ENCODE results near the gene SPDYE4. TPM values are rescaled to one million over a fixed set of nuclear protein-coding genes. Genes with fewer than 3 reads are reported as not detected.

Gene SPDYE4
- polyA plus RNA-seq, 3 donors, result 0.27 TPM; not detected in 2

GRCh38 chr17:8713878-8714277 lies 44.5 kb downstream of the SPDYE4 start:
- DNase-seq (ENCODE audit: low read depth in 3 of 3, low spot score in 2 of 3), result no peak

- DNase-seq (ENCODE audit: low read depth in 3 of 3, low spot score in 2 of 3), result no peak
Measured at GRCh38 chr17:8713315-8713714, 45.0 kb downstream of the SPDYE4 start.

DNA sequence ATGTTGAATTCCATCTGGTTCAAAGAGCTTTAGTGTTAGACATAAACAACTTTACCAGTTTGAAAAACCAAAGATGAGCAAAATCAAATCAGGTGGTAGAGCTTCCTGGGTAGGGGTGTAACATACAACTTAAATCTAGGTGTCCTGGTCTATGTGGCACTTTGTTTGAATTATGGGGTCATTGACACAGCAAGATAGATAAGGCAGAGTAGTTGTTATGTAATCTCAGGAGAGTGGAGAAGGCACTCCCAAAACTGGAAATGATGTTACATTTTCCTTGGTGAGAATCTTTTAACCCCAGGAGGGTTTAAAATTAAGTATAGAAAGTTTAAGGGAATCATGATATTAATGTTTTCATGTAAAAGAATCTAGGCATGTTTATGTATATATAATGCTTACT lies 45.6 kb downstream of the SPDYE4 start:
- DNase-seq (ENCODE audit: low read depth in 3 of 3, low spot score in 2 of 3), result no peak

DNA sequence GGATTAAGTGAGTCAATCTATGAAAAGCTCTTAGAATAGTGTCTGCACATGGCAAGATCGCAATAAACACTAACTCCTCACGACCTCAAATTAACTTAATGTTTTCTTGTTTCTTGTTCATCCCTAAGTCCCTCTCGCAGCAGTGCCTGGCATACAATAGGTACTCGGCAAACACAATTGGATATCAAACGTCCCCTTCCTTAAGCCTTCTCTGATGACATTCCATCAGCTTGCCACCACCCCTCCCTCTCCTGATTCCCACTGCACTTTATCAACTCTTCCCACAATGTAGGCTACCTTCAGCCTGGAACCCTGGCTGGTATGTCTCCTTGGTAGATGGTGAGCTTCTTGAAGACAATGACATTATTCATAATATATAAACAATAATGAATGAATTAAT lies 47.1 kb downstream of the SPDYE4 start:
- DNase-seq (ENCODE audit: low read depth in 3 of 3, low spot score in 2 of 3), result no peak

GRCh38 chr17:8710813-8711212 lies 47.5 kb downstream of the SPDYE4 start:
- no peak for DNase-seq (ENCODE audit: low read depth in 3 of 3, low spot score in 2 of 3)

GRCh38 chr17:8709006-8709405 lies 49.3 kb downstream of the SPDYE4 start:
- DNase-seq (ENCODE audit: low read depth in 3 of 3, low spot score in 2 of 3), result no peak

GRCh38 chr17:8708025-8708461 lies 50.3 kb downstream of the SPDYE4 start:
- no peak for DNase-seq (ENCODE audit: low read depth in 3 of 3, low spot score in 2 of 3)

DNA sequence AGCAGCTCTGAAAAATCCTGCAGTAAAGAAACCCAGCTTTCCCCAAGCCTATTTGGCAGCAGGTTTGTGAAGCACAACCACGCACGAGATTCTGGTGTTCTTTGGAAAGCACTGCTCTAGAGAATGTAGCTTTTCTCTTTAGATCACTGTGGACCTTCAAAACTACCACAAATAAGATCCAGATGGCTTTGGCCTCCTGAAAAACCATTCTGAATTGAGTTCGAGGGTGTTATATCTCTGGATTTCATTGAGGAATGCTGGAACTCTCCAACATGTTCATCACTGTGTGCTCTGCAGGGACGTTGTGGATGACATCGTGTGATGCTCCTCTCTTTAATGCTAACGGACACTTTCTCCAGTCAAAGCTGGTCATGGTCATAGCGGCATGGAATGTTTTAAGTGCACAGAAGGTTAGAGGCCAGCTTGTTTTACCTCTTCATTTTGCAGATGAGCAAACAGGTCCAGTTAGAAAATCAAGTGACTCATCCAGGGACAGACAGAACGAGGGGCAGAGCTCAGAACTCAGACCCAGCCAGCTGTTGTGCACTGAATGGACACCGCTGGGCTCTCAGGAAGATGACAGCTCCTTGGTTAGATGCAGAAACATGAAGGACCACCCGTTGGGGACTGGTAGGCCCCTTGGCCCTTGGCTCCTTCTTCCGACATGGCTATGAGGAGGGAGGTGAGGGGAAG lies 50.9 kb downstream of the SPDYE4 start:
- no peak for DNase-seq (ENCODE audit: low read depth in 3 of 3, low spot score in 2 of 3)

- DNase-seq (ENCODE audit: low read depth in 3 of 3, low spot score in 2 of 3), result no peak
Measured at GRCh38 chr17:8706431-8706830, 51.9 kb downstream of the SPDYE4 start.

- DNase-seq (ENCODE audit: low read depth in 3 of 3, low spot score in 2 of 3), result no peak
Measured at GRCh38 chr17:8705427-8705826, 52.9 kb downstream of the SPDYE4 start.

DNA sequence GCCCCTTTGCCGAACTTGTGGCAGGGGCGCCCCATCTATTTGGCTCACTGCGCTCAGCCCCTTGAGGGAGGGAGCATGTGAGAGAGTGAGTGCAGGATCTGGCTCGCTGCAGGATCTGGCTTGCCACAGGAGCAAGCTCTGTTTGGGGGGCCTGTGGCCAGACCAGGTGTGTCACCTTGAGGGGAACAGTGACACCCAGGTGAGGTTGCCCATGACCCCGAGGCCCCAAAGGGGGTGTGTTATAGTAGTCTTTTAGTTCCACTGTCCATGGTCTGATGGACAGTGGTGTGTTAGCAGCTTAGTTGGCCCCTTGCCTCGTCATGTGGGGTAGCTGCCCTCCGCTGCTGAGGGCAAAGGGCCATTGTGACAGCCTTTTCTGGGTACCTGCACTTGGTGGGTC lies 55.3 kb downstream of the SPDYE4 start:
- DNase-seq (ENCODE audit: low read depth in 3 of 3, low spot score in 2 of 3), result no peak

DNA sequence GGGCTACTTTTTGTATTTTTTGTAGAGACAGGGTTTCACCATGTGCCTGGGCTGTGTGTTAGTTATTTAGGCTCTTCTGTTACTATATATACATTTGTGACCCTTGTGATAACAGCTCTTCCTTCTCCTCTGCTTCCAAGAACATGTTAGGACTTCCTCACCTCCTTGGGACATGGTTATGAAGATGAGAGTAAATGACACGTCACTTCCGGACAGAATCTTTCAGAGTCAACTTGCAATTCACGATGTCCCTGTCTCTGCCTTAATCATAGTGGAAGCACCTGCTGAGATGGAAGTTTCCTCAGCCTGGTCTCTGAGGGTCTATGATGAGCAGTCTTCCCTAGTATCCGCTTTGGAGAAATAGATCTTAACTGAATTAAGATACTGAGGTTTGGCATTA lies 56.6 kb downstream of the SPDYE4 start:
- no peak for DNase-seq (ENCODE audit: low read depth in 3 of 3, low spot score in 2 of 3)

GRCh38 chr17:8701221-8701620 lies 57.1 kb downstream of the SPDYE4 start:
- no peak for DNase-seq (ENCODE audit: low read depth in 3 of 3, low spot score in 2 of 3)

Other genes with a start within 250 kb of the SPDYE4 start
- gene MYH10, start 127.8 kb downstream of the SPDYE4 start, polyA plus RNA-seq (ENCODE audit: insufficient read length in 3 of 3), result 100 to 1,000 TPM; 237 to 285 (median 254) TPM
- gene CCDC42, start 13.7 kb downstream of the SPDYE4 start, polyA plus RNA-seq (ENCODE audit: insufficient read length in 3 of 3), result under 1 TPM; 0.31 to 0.60 (median 0.35) TPM
- 1 to 10 TPM; 3.0 to 3.9 (median 3.5) TPM for gene MFSD6L, start 40.8 kb upstream of the SPDYE4 start, polyA plus RNA-seq (ENCODE audit: insufficient read length in 3 of 3)
- 1 to 10 TPM; 1.1 to 1.2 (median 1.2) TPM for gene PIK3R6, start 109.1 kb upstream of the SPDYE4 start, polyA plus RNA-seq (ENCODE audit: insufficient read length in 3 of 3)
- 1 to 10 TPM in 2 of 3 donors, under 1 TPM in 1; 0.51 to 1.1 (median 1.1) TPM for gene PIK3R5, start 207.2 kb upstream of the SPDYE4 start, polyA plus RNA-seq (ENCODE audit: insufficient read length in 3 of 3)

Measured in right renal cortex interstitium (tissue), 3 donors.